ENCODE data around the gene GPHN.

The GPHN gene

DNA sequence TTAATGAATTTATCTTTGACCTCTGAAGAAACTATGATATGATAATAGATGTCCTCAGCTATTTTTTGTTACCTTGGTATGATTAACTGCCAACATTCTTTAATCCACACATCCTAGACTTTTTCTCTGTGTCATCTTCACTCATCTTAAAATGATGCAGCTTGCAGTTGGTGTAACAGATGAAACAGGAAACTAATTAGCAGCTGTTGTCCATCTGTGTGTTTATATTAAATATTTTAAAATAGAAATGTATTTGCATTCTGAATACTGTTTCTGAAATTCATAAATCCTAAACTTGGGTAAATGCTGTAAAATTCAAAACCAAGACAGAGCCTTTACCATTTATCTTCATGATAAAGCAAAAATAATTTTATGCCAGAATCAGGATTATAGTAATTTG lies 625.2 kb downstream of the GPHN start:
- no peaks in the 10 kb centered on the region for H3K9me3 Mint-ChIP-seq
- H3K4me1 Mint-ChIP-seq = peaks cover 32% of the 10 kb centered on the region
- no peak overlapping the region for H3K4me3 Mint-ChIP-seq
- TF ChIP-seq, protein P1, sequence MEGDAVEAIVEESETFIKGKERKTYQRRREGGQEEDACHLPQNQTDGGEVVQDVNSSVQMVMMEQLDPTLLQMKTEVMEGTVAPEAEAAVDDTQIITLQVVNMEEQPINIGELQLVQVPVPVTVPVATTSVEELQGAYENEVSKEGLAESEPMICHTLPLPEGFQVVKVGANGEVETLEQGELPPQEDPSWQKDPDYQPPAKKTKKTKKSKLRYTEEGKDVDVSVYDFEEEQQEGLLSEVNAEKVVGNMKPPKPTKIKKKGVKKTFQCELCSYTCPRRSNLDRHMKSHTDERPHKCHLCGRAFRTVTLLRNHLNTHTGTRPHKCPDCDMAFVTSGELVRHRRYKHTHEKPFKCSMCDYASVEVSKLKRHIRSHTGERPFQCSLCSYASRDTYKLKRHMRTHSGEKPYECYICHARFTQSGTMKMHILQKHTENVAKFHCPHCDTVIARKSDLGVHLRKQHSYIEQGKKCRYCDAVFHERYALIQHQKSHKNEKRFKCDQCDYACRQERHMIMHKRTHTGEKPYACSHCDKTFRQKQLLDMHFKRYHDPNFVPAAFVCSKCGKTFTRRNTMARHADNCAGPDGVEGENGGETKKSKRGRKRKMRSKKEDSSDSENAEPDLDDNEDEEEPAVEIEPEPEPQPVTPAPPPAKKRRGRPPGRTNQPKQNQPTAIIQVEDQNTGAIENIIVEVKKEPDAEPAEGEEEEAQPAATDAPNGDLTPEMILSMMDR (IDR thresholded peaks at IDR 0.05; ENCODE audit: unreplicated experiment in 3 of 3) = no peak
- H3K36me3 Mint-ChIP-seq (ENCODE audit: low read depth) = peaks cover 35% of the 10 kb centered on the region
- H3K27ac Mint-ChIP-seq = peak overlapping the region in 1 of 3 experiments; percentile 80
- H3K27me3 Mint-ChIP-seq (ENCODE audit: low read depth) = no peaks in the 10 kb centered on the region

DNA sequence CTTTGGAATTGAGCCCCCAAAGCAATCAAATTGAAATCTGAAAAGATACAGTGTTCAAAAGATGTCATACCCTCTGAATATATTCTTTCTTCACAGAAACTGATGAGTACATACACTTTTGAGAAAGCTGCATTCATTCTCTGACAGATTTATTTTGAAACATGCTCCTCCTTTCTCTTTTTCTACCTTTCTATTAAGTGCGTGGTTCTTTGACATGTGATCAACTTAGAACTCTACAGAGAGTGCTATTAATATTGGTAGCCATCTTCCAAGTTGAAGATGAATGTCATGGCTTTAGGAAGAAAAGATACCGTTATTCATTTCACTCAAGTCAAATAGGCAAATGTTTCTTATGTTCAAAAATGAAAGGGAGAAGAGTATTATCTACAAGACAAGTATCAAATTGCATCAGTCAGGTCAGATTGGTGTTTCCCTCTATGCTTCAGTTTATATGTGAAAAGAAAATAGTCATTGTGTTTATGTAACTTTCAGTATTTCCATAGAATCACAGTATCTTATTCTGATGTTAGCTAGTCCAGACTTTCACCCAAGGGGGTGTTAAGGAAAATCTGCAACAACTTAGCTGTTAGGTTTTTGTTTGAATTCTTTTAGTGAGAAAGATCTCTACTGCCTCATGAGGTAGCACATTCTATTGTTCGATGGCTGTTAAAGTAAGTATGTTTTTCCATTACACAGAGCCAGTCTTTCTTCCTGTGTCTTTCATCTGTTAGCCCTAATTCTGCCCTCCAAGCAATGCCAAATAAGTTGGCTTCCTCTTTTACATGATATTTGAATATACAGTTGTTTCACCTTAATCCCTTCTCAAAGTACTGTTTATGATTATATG lies 625.9 kb downstream of the GPHN start:
- H3K27ac Mint-ChIP-seq = peak overlapping the region; percentile 34 to 80 (median 65)

DNA sequence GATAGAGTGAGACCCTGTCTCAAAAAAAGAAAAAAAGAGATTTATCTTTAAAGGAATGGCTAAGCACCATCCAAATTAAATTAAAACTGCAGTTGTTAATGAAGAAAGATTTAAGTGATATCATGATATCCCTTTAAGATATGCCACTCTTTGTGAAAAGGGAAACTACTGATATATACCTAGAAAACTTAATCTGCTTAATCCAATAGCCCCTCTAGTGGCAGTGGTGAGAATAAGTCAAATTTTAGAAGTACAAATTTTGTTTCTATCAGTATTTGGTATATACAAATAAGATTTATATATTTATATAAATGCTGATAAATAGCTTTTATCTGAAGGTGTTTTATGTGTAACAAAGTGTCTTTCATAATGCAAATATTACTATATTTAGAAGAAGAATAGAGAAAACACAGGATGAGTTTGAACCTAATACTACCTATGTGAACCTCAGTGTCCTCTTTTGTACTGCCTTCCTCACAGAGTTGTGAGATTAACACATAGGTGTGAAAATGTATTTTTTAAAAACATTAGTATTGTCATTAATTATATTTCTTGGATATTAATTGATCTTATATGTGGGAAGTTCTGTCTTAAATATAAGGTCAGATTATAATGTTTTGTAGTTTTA lies 629.9 kb downstream of the GPHN start:
- H3K36me3 Mint-ChIP-seq (ENCODE audit: low read depth) = peaks cover 5% of the 10 kb centered on the region
- H3K27ac Mint-ChIP-seq = no peak overlapping the region
- H3K4me1 Mint-ChIP-seq = peaks cover 21% of the 10 kb centered on the region
- no peaks in the 10 kb centered on the region for H3K9me3 Mint-ChIP-seq
- H3K4me3 Mint-ChIP-seq = no peak overlapping the region
- TF ChIP-seq, protein P1 (IDR thresholded peaks at IDR 0.05; ENCODE audit: unreplicated experiment in 3 of 3) = peak; percentile 38 to 50 (median 39)
- no peaks in the 10 kb centered on the region for H3K27me3 Mint-ChIP-seq (ENCODE audit: low read depth)

More for the DNA sequence above, 625.9 kb downstream of the GPHN start:
- TF ChIP-seq, protein P1 (IDR thresholded peaks at IDR 0.05; ENCODE audit: unreplicated experiment in 3 of 3) = no peak
- peaks cover 35% of the 10 kb centered on the region for H3K36me3 Mint-ChIP-seq (ENCODE audit: low read depth)
- H3K4me1 Mint-ChIP-seq = peaks cover 32% of the 10 kb centered on the region
- H3K4me3 Mint-ChIP-seq = peak overlapping the region in 1 of 3 experiments; percentile 26
- no peaks in the 10 kb centered on the region for H3K27me3 Mint-ChIP-seq (ENCODE audit: low read depth)
- H3K9me3 Mint-ChIP-seq = no peaks in the 10 kb centered on the region

DNA sequence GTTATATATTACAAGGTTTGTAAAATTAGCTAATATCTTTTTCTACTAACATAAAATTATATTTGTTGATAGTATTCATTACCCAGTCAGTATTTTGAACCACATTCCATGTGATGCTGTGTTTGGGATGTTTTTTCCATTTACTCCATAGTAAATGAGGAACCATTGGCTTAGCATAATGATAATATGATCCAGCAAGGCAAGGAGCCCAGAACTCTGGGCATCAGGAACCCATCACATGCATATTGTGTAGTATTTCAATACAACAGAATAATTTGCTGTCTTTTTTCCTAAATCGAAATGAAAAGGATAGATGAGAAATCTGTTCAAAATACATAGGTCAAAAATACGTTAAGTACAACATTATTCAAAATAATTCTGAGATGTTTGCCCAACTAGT lies 632.6 kb downstream of the GPHN start:
- Mint-ChIP-seq H3K9me3 (no peaks in the 10 kb centered on the region), H3K27ac (no peak overlapping the region), H3K4me3 (no peak overlapping the region), H3K4me1 (peaks cover 4% of the 10 kb centered on the region), H3K27me3 (ENCODE audit: low read depth) (no peaks in the 10 kb centered on the region), H3K36me3 (ENCODE audit: low read depth) (peaks cover 9% of the 10 kb centered on the region)
- TF ChIP-seq, protein P1 (IDR thresholded peaks at IDR 0.05; ENCODE audit: unreplicated experiment in 3 of 3) = no peak

DNA sequence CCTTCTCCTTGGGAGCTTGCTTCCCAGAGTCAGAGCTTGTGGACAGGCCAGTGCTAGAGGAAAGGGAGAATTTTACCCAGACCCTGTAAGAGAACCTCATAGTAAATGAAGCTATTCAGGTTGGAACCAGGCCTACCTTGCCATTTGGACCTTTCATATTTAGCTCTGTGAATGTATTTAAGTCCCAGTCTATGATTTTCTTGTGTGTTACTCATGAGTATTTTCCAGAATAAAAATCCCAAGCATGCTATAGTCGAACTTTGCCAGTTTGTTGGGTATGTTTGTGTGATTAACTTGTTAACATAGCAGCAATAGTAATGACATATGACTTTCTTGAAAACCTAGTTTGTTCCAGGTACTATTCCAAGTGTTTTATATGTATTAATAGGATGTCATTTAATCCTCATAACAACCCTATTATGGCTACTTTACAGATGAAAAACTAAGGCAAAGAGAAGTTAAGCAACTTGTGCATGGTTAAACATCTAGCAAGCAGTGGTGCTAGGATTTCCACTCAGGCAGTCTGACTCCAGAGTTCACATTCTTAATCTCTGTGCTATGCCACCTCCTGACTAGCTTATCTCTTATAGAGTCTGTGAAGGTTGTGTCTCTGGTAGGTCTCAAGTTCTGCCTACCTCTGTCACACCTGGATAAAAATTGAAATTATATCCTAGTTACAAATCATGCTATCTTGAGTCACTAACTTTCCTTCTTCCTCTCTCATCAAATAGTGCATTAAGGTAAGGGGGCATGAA lies 633.4 kb downstream of the GPHN start:
- H3K4me3 Mint-ChIP-seq = no peak overlapping the region
- H3K27me3 Mint-ChIP-seq (ENCODE audit: low read depth) = no peaks in the 10 kb centered on the region
- H3K9me3 Mint-ChIP-seq = no peaks in the 10 kb centered on the region
- TF ChIP-seq, protein P1 (IDR thresholded peaks at IDR 0.05; ENCODE audit: unreplicated experiment in 3 of 3) = no peak
- peaks cover 6% of the 10 kb centered on the region for H3K36me3 Mint-ChIP-seq (ENCODE audit: low read depth)
- H3K27ac Mint-ChIP-seq = no peak overlapping the region
- no peaks in the 10 kb centered on the region for H3K4me1 Mint-ChIP-seq

All from nephron (organoid).